CD4-positive, alpha-beta memory T cell (primary cell): ENCODE data around the gene FAM163B. TPM values are rescaled to one million over a fixed set of nuclear protein-coding genes. Genes with fewer than 3 reads are reported as not detected.
"Not testable (repeated sequence)": the region's sequence is repeated elsewhere in the genome, so short reads cannot be mapped to it uniquely, and the experiment has no call there.

Experiments used
- CTCF ChIA-PET: fragments of 350-600 bp; sonication (Branson Sonifier 250); formaldehyde crosslinking; loops from one replicate; lab custom pipeline; 2021; ENCODE audit warnings: inconsistent platforms; ENCODE audit not compliant: partially characterized antibody; lab: Charles Lee
- POLR2A ChIA-PET: fragments of 350-600 bp; sonication (Branson Sonifier 250); formaldehyde crosslinking; loops from one replicate; lab custom pipeline; 2021; ENCODE audit not compliant: partially characterized antibody; lab: Charles Lee
- DNase-seq, 5 donors: peaks; one replicate each; pipeline versions ENCODE4 v3.0.0 to v3.0.0-alpha.2; 2020 to 2022; ENCODE audit warnings: mixed read lengths in 1 of 5
- H3K27ac ChIP-seq: one replicate; pipeline ENCODE4 v1.7.0; 2013; ENCODE audit warnings: low read depth, low read length
- H3K27me3 ChIP-seq: 2 replicates; pipeline ENCODE4 v1.7.0; 2013; ENCODE audit warnings: mild to moderate bottlenecking, low read length, moderate library complexity; ENCODE audit not compliant: insufficient read depth
- H3K36me3 ChIP-seq: 2 replicates; pipeline ENCODE4 v1.7.0; 2013; ENCODE audit warnings: mild to moderate bottlenecking, low read length, moderate library complexity; ENCODE audit not compliant: insufficient read depth
- H3K4me1 ChIP-seq: 2 replicates; pipeline ENCODE4 v1.7.0; 2013; ENCODE audit warnings: mild to moderate bottlenecking, low read length, moderate library complexity; ENCODE audit not compliant: insufficient read depth
- H3K4me3 ChIP-seq, 2 donors: one replicate each; pipeline ENCODE4 v1.7.0; 2013; ENCODE audit warnings: low read length in 2 of 2, mild to moderate bottlenecking in 1 of 2
- H3K9me3 ChIP-seq, 2 donors: one replicate each; pipeline ENCODE4 v1.7.0; 2013; ENCODE audit warnings: low read length in 2 of 2, control low read depth in 1 of 2; ENCODE audit not compliant: control insufficient read depth in 1 of 2
- H3K27ac Mint-ChIP-seq, 7 donors: one replicate each; pipeline ENCODE4 v1.8.0; 2020 to 2021; ENCODE audit warnings: mixed read lengths in 7 of 7, mild to moderate bottlenecking in 6 of 7, inconsistent platforms in 3 of 7, moderate library complexity in 3 of 7
- H3K27me3 Mint-ChIP-seq, 2 donors: one replicate each; pipeline ENCODE4 v1.8.0; 2020 to 2021; ENCODE audit warnings: mixed read lengths in 2 of 2
- H3K36me3 Mint-ChIP-seq, 2 donors: one replicate each; pipeline ENCODE4 v1.8.0; 2020 to 2021; ENCODE audit warnings: mixed read lengths in 2 of 2, inconsistent platforms in 1 of 2, mild to moderate bottlenecking in 1 of 2
- H3K4me1 Mint-ChIP-seq, 4 donors: one replicate each; pipeline ENCODE4 v1.8.0; 2020 to 2021; ENCODE audit warnings: mixed read lengths in 4 of 4, mild to moderate bottlenecking in 1 of 4
- H3K4me3 Mint-ChIP-seq, 8 donors: one replicate each; pipeline ENCODE4 v1.8.0; 2020 to 2021; ENCODE audit warnings: mixed read lengths in 8 of 8, mild to moderate bottlenecking in 7 of 8, moderate library complexity in 6 of 8, inconsistent platforms in 3 of 8
- H3K9me3 Mint-ChIP-seq, 8 donors: one replicate each; pipeline ENCODE4 v1.8.0; 2020 to 2021; ENCODE audit warnings: mixed read lengths in 8 of 8, mild to moderate bottlenecking in 5 of 8, inconsistent platforms in 3 of 8, moderate library complexity in 1 of 8
- intact Hi-C: fragments of 100-400 bp; cut with micrococcal nuclease; formaldehyde crosslinking; loops from one replicate; pipeline ENCODE4 v1.15.1; 2023
- polyA plus RNA-seq, 2 donors: library from polyadenylated mRNA; unstranded; fragments of 300-500 nt; fragmentation: Illumina TruSeq; gene quantifications; one replicate each; pipeline ENCODE4 v1.2.3, GENCODE V29; 2021
- total RNA-seq, 2 experiments: library from RNA; stranded (reverse); gene quantifications; one replicate each; pipeline ENCODE4 v1.2.3, GENCODE V29; 2021

The FAM163B gene
- total and polyA plus RNA-seq, 4 experiments from 2014 or later, result not detected

GRCh38 chr9:133632806-133633680, 23.9 kb upstream of the FAM163B start:
- Mint-ChIP-seq H3K4me3 (no peak overlapping the region), H3K27ac (peak overlapping the region in 1 of 7 donors; percentile 4), H3K9me3 (no peaks in the 10 kb centered on the region), H3K27me3 (peaks cover 0 to 8% of the 10 kb centered on the region in 2 donors), H3K4me1 (no peaks in the 10 kb centered on the region), H3K36me3 (no peaks in the 10 kb centered on the region)
- CTCF ChIA-PET, result interaction anchor here (1.5 kb wide), 1 partner anchor 94 kb away, joined by 4 read pairs; no protein-coding TSS in a partner anchor
- H3K4me1 ChIP-seq, result no peaks in the 10 kb centered on the region
- intact Hi-C loops, result no loop called here
- no peaks in the 10 kb centered on the region for H3K9me3 ChIP-seq
- H3K27me3 ChIP-seq, result no peaks in the 10 kb centered on the region
- H3K27ac ChIP-seq, result no peak overlapping the region
- H3K4me3 ChIP-seq, result no peak overlapping the region
- DNase-seq, result no peak
- no peaks in the 10 kb centered on the region for H3K36me3 ChIP-seq
- POLR2A ChIA-PET, result no interaction called here

GRCh38 chr9:133631111-133631510, 21.9 kb upstream of the FAM163B start:
- H3K4me1 ChIP-seq, result no peaks in the 10 kb centered on the region
- no peaks in the 10 kb centered on the region for H3K27me3 ChIP-seq
- peaks cover 2 to 8% of the 10 kb centered on the region in 2 donors for H3K27me3 Mint-ChIP-seq
- H3K4me1 Mint-ChIP-seq, result no peaks in the 10 kb centered on the region
- H3K36me3 ChIP-seq, result no peaks in the 10 kb centered on the region
- no peak overlapping the region for H3K27ac Mint-ChIP-seq
- no peak overlapping the region for H3K27ac ChIP-seq
- peaks cover 1 to 14% (median 9%) of the 10 kb centered on the region in 8 donors for H3K9me3 Mint-ChIP-seq
- peaks cover 1 to 5% of the 10 kb centered on the region in 2 donors for H3K36me3 Mint-ChIP-seq
- no peak for DNase-seq
- POLR2A ChIA-PET, result no interaction called here
- no peak overlapping the region for H3K4me3 Mint-ChIP-seq
- no peak overlapping the region for H3K4me3 ChIP-seq
- no peaks in the 10 kb centered on the region for H3K9me3 ChIP-seq
- intact Hi-C loops, result no loop called here
- CTCF ChIA-PET, result interaction anchor here (0.7 kb wide), 1 partner anchor 32 kb away, joined by 3 read pairs; no protein-coding TSS in a partner anchor

- POLR2A ChIA-PET, result no interaction called here
Measured at GRCh38 chr9:133629221-133630110, 20.3 kb upstream of the FAM163B start.

GRCh38 chr9:133628766-133629165, 19.6 kb upstream of the FAM163B start:
- POLR2A ChIA-PET, result no interaction called here

More at GRCh38 chr9:133629221-133630110, 20.3 kb upstream of the FAM163B start:
- CTCF ChIA-PET, result no interaction called here
- Mint-ChIP-seq H3K4me1 (no peaks in the 10 kb centered on the region), H3K4me3 (no peak overlapping the region), H3K27ac (no peak overlapping the region), H3K27me3 (peaks cover 2 to 5% of the 10 kb centered on the region in 2 donors), H3K36me3 (peaks cover 1 to 6% of the 10 kb centered on the region in 2 donors), H3K9me3 (peaks cover 2 to 27% (median 15%) of the 10 kb centered on the region in 8 donors)
- Histone ChIP-seq H3K4me1 (no peaks in the 10 kb centered on the region), H3K27me3 (no peaks in the 10 kb centered on the region), H3K36me3 (no peaks in the 10 kb centered on the region), H3K4me3 (no peak overlapping the region), H3K27ac (no peak overlapping the region), H3K9me3 (no peaks in the 10 kb centered on the region)
- DNase-seq, result no peak
- intact Hi-C loops, result no loop called here

GRCh38 chr9:133627341-133627740, 18.2 kb upstream of the FAM163B start:
- no peak for DNase-seq
- H3K27ac Mint-ChIP-seq, result no peak overlapping the region
- no peaks in the 10 kb centered on the region for H3K9me3 ChIP-seq
- H3K36me3 Mint-ChIP-seq, result peaks cover 1 to 6% of the 10 kb centered on the region in 2 donors
- peaks cover 2% of the 10 kb centered on the region in 2 donors for H3K27me3 Mint-ChIP-seq
- intact Hi-C loops, result no loop called here
- H3K27me3 ChIP-seq, result no peaks in the 10 kb centered on the region
- H3K4me3 Mint-ChIP-seq, result no peak overlapping the region
- no peak overlapping the region for H3K27ac ChIP-seq
- H3K9me3 Mint-ChIP-seq, result peaks cover 2 to 29% (median 16%) of the 10 kb centered on the region in 8 donors
- H3K4me1 ChIP-seq, result peaks cover 3% of the 10 kb centered on the region
- POLR2A ChIA-PET, result no interaction called here
- peaks cover 0 to 9% (median 6%) of the 10 kb centered on the region in 4 donors for H3K4me1 Mint-ChIP-seq
- no peak overlapping the region for H3K4me3 ChIP-seq
- CTCF ChIA-PET, result no interaction called here
- no peaks in the 10 kb centered on the region for H3K36me3 ChIP-seq

More at GRCh38 chr9:133628766-133629165, 19.6 kb upstream of the FAM163B start:
- CTCF ChIA-PET, result no interaction called here
- Mint-ChIP-seq H3K27ac (no peak overlapping the region), H3K4me3 (no peak overlapping the region), H3K36me3 (peaks cover 1 to 6% of the 10 kb centered on the region in 2 donors), H3K4me1 (no peaks in the 10 kb centered on the region), H3K9me3 (peaks cover 2 to 29% (median 16%) of the 10 kb centered on the region in 8 donors), H3K27me3 (peaks cover 2 to 5% of the 10 kb centered on the region in 2 donors)
- H3K27ac ChIP-seq, result no peak overlapping the region
- H3K4me3 ChIP-seq, result no peak overlapping the region
- H3K4me1 ChIP-seq, result no peaks in the 10 kb centered on the region
- H3K27me3 ChIP-seq, result no peaks in the 10 kb centered on the region
- H3K36me3 ChIP-seq, result no peaks in the 10 kb centered on the region
- DNase-seq, result no peak
- no peaks in the 10 kb centered on the region for H3K9me3 ChIP-seq
- intact Hi-C loops, result no loop called here

- H3K27ac ChIP-seq, H3K27ac Mint-ChIP-seq, H3K27me3 Mint-ChIP-seq, H3K36me3 Mint-ChIP-seq, H3K4me3 ChIP-seq, H3K36me3 ChIP-seq, DNase-seq, H3K4me3 Mint-ChIP-seq, H3K4me1 ChIP-seq, POLR2A ChIA-PET, CTCF ChIA-PET, H3K9me3 ChIP-seq, intact Hi-C loops, H3K27me3 ChIP-seq: not testable (repeated sequence)
- Mint-ChIP-seq H3K9me3 (peaks cover 2 to 29% (median 16%) of the 10 kb centered on the region in 8 donors), H3K4me1 (peaks cover 9 to 20% (median 16%) of the 10 kb centered on the region in 4 donors)
Measured at GRCh38 chr9:133626008-133626407, 16.8 kb upstream of the FAM163B start.

GRCh38 chr9:133622555-133622954, 13.4 kb upstream of the FAM163B start:
- no peak for DNase-seq
- Histone ChIP-seq H3K4me1 (peaks cover 30% of the 10 kb centered on the region), H3K27ac (no peak overlapping the region), H3K36me3 (no peaks in the 10 kb centered on the region), H3K4me3 (no peak overlapping the region), H3K27me3 (no peaks in the 10 kb centered on the region), H3K9me3 (no peaks in the 10 kb centered on the region)
- Mint-ChIP-seq H3K4me3 (no peak overlapping the region), H3K36me3 (peaks cover 1 to 6% of the 10 kb centered on the region in 2 donors), H3K27me3 (peaks cover 0 to 2% of the 10 kb centered on the region in 2 donors), H3K27ac (peak overlapping the region in 1 of 7 donors; percentile 57), H3K9me3 (peaks cover 2 to 31% (median 16%) of the 10 kb centered on the region in 8 donors), H3K4me1 (peaks cover 19 to 49% (median 39%) of the 10 kb centered on the region in 4 donors)
- intact Hi-C loops, result no loop called here
- POLR2A ChIA-PET, result no interaction called here
- CTCF ChIA-PET, result no interaction called here
